RCC 7860 (cell line): ENCODE measurements around the gene ZBTB45.
A peak's percentile ranks its signal among the peaks of the same experiment; 100 is the strongest.
"Not testable (repeated sequence)": the region's sequence is repeated elsewhere in the genome, so short reads cannot be mapped to it uniquely, and the experiment has no call there.

ENCODE experiments used
- DNase-seq: peaks from one replicate; pipeline ENCODE4 v3.0.0-alpha.2; 2015; ENCODE audit warnings: low spot score
- FAIRE-seq: peaks from 2 replicates; lab custom pipeline; 2012; peaks lifted over from hg19 to GRCh38; lab: Jason Lieb, UNC

Gene ZBTB45

GRCh38 chr19:58477130-58477529 is 42.5 kb downstream of the ZBTB45 start:
- no peak for FAIRE-seq
- no peak for DNase-seq

GRCh38 chr19:58476498-58477015 is 43.1 kb downstream of the ZBTB45 start:
- FAIRE-seq (no peak), DNase-seq (no peak)

- peak; percentile 89 for DNase-seq
- peak; percentile 58 for FAIRE-seq
Measured at GRCh38 chr19:58475714-58476497, 43.7 kb downstream of the ZBTB45 start, which contains the start of gene ZNF446. Gene ZNF446, plus strand, starts transcription at chr19:58476352. Its CDS starts 867 bp downstream, at chr19:58477219.

GRCh38 chr19:58474997-58475713 is 44.5 kb downstream of the ZBTB45 start:
- DNase-seq (no peak), FAIRE-seq (no peak)

- DNase-seq, result peak; percentile 85
- FAIRE-seq, result peak; percentile 84
Measured at GRCh38 chr19:58474291-58474996, 45.2 kb downstream of the ZBTB45 start.

- DNase-seq (no peak), FAIRE-seq (no peak)
Measured at GRCh38 chr19:58473775-58474174, 45.8 kb downstream of the ZBTB45 start.

GRCh38 chr19:58471736-58472135 is 47.9 kb downstream of the ZBTB45 start:
- no peak for FAIRE-seq
- no peak for DNase-seq

- not testable (repeated sequence) for FAIRE-seq, DNase-seq
Measured at GRCh38 chr19:58470837-58471543, 48.6 kb downstream of the ZBTB45 start.

- FAIRE-seq (no peak), DNase-seq (no peak)
Measured at GRCh38 chr19:58469241-58470013, 50.2 kb downstream of the ZBTB45 start.

- no peak for DNase-seq
- no peak for FAIRE-seq
Measured at GRCh38 chr19:58468216-58468839, 51.3 kb downstream of the ZBTB45 start.

GRCh38 chr19:58466760-58467589 is 52.6 kb downstream of the ZBTB45 start, which contains the start of gene ZNF324:
Gene ZNF324, plus strand, starts transcription at chr19:58467080. Its CDS starts 2,106 bp downstream, at chr19:58469186.
- DNase-seq (peak; percentile 79), FAIRE-seq (peak; percentile 65)

GRCh38 chr19:58466089-58466759 is 53.4 kb downstream of the ZBTB45 start:
- DNase-seq, result no peak
- no peak for FAIRE-seq
